T-cell (primary cell): Measurements from ENCODE around the gene GCN1. TPM values are rescaled to one million over a fixed set of nuclear protein-coding genes. Genes with fewer than 3 reads are reported as not detected.

Source experiments
- ATAC-seq, 4 experiments: fragments of 200-7000 bp in 3 of 4; fragments of 150-1000 bp in 1 of 4; cut with Tn5 transposase; replicated peaks in 1 of 4; 1 replicate in 3 of 4; 2 replicates in 1 of 4; pipeline ENCODE4 v1.10.0; 2021; ENCODE audit warnings: moderate library complexity in 3 of 4, mild to moderate bottlenecking in 2 of 4, moderate number of reproducible peaks in 1 of 4
- CTCF ChIA-PET, 2 donors: fragments of 300-600 bp; sonication (Branson Sonifier 250); formaldehyde crosslinking; loops; one replicate each; lab custom pipeline; 2022; ENCODE audit warnings: antibody characterized with exemption in 2 of 2; lab: Charles Lee
- POLR2A ChIA-PET, 2 donors: fragments of 300-600 bp; sonication (Branson Sonifier 250); formaldehyde crosslinking; loops; one replicate each; lab custom pipeline; 2022; ENCODE audit warnings: antibody characterized with exemption in 2 of 2; lab: Charles Lee
- DNase-seq, 35 experiments: peaks; one replicate each; pipeline versions ENCODE4 v3.0.0 to v3.0.0-alpha.2; 2013 to 2023
- H3K27ac ChIP-seq: one replicate; pipeline ENCODE4 v1.5.1; 2013; ENCODE audit warnings: low read length
- H3K27me3 ChIP-seq, 2 experiments: replicated peaks in 1 of 2; 1 replicate in 1 of 2; 2 replicates in 1 of 2; pipeline versions ENCODE4 v1.6.1 to v1.7.0; 2013; ENCODE audit warnings: low read length in 1 of 2, mixed read lengths in 1 of 2; ENCODE audit not compliant: control insufficient read depth in 2 of 2, insufficient read depth in 2 of 2; ENCODE audit errors: extremely low read depth in 1 of 2
- H3K36me3 ChIP-seq, 2 donors: 1 replicate in 1 of 2; 2 replicates in 1 of 2; pipeline versions ENCODE4 v1.6.1 to v1.7.0; 2013; ENCODE audit warnings: low read length in 1 of 2; ENCODE audit not compliant: control insufficient read depth in 2 of 2, insufficient read depth in 1 of 2; ENCODE audit errors: extremely low read depth in 1 of 2
- H3K4me1 ChIP-seq, 2 experiments: 1 replicate in 1 of 2; 2 replicates in 1 of 2; pipeline versions ENCODE4 v1.6.1 to v1.7.0; 2013; ENCODE audit warnings: low read length in 2 of 2, mixed read lengths in 1 of 2; ENCODE audit not compliant: insufficient read depth in 2 of 2, control insufficient read depth in 1 of 2; ENCODE audit errors: extremely low read depth in 1 of 2
- H3K4me3 ChIP-seq, 2 donors: 1 replicate in 1 of 2; 2 replicates in 1 of 2; pipeline versions ENCODE4 v1.5.1 to v1.7.0; 2013; ENCODE audit warnings: mild to moderate bottlenecking in 2 of 2, low read length in 1 of 2, moderate library complexity in 1 of 2; ENCODE audit not compliant: control insufficient read depth in 1 of 2; ENCODE audit errors: extremely low read depth in 1 of 2
- H3K9me3 ChIP-seq: 2 replicates; pipeline ENCODE4 v1.7.0; 2013
- H3K27ac Mint-ChIP-seq, 2 donors: one replicate each; pipeline ENCODE4 v1.8.0; 2020 to 2021; ENCODE audit warnings: mild to moderate bottlenecking in 2 of 2, mixed read lengths in 2 of 2
- H3K27me3 Mint-ChIP-seq, 2 donors: one replicate each; pipeline ENCODE4 v1.8.0; 2021 to 2022; ENCODE audit warnings: mixed read lengths in 2 of 2
- H3K36me3 Mint-ChIP-seq: one replicate; pipeline ENCODE4 v1.8.0; 2021; ENCODE audit warnings: mixed read lengths
- H3K4me1 Mint-ChIP-seq, 3 donors: one replicate each; pipeline ENCODE4 v1.8.0; 2020 to 2022; ENCODE audit warnings: mixed read lengths in 3 of 3, mild to moderate bottlenecking in 1 of 3
- H3K4me3 Mint-ChIP-seq, 3 donors: one replicate each; pipeline ENCODE4 v1.8.0; 2020 to 2022; ENCODE audit warnings: mild to moderate bottlenecking in 3 of 3, mixed read lengths in 3 of 3, moderate library complexity in 3 of 3
- H3K9me3 Mint-ChIP-seq, 3 donors: one replicate each; pipeline ENCODE4 v1.8.0; 2020 to 2022; ENCODE audit warnings: mixed read lengths in 3 of 3
- WGBS: methylation state at CpG from one replicate; pipeline ENCODE4 v1.1.5; 2013; ENCODE audit warnings: missing lambda C conversion rate; ENCODE audit not compliant: insufficient coverage; 5-methylcytosine and 5-hydroxymethylcytosine counted together
- total RNA-seq, 35 experiments: library from RNA in 6 of 35; stranded (reverse) in 6 of 35; fragments of 120-200 nt in 1 of 35; gene quantifications; one replicate each; pipeline versions ENCODE4 v1.2.1 to v1.2.4 and lab custom pipeline; 2013 to 2026

Gene GCN1
- total RNA-seq, 5 donors from 2014 or later (not counting 1 experiment from before 2014, with no cell fraction given): 139 to 171 (median 161) TPM

GRCh38 chr12:120077260-120077659 is 117.3 kb downstream of the GCN1 start:
- 94% methylated on average over 5 of the region's 6 CpGs for WGBS
- Mint-ChIP-seq H3K4me1 (peaks cover 33 to 44% (median 36%) of the 10 kb centered on the region in 3 donors), H3K9me3 (no peaks in the 10 kb centered on the region), H3K27ac (peak overlapping the region; percentile 27 to 55), H3K27me3 (no peaks in the 10 kb centered on the region), H3K36me3 (peaks cover 69% of the 10 kb centered on the region), H3K4me3 (no peak overlapping the region)
- ChIA-PET POLR2A (no interaction called here), CTCF (interaction anchor here in 1 of 2 donors (0.6 kb wide), 1 partner anchor 36 kb away, joined by 3 read pairs; no protein-coding TSS in a partner anchor)
- H3K9me3 ChIP-seq: no peaks in the 10 kb centered on the region
- H3K36me3 ChIP-seq: peaks cover 6 to 29% of the 10 kb centered on the region in 2 donors
- DNase-seq: no peak
- H3K27ac ChIP-seq: no peak overlapping the region
- H3K4me1 ChIP-seq: peaks cover 11 to 38% of the 10 kb centered on the region in 2 experiments
- H3K4me3 ChIP-seq: no peak overlapping the region
- ATAC-seq: no peak
- H3K27me3 ChIP-seq: no peaks in the 10 kb centered on the region

Other genes starting within 250 kb of the GCN1 start
- 100 to 1,000 TPM; 134 to 176 (median 158) TPM for gene BICDL1, start 205.5 kb downstream of the GCN1 start, total RNA-seq
- 10 to 100 TPM; 34.0 to 76.5 (median 60.6) TPM for gene RAB35, start 78.0 kb downstream of the GCN1 start, total RNA-seq
- 1,000 to 10,000 TPM; 1,782 to 2,711 (median 2,416) TPM for gene RPLP0, start 6.4 kb upstream of the GCN1 start, total RNA-seq
- gene PXN, start 71.0 kb upstream of the GCN1 start, total RNA-seq: 100 to 1,000 TPM; 128 to 202 (median 137) TPM
- over 10,000 TPM; 10,465 to 16,097 (median 12,527) TPM for gene RNU4-2, start 97.2 kb upstream of the GCN1 start, total RNA-seq
- 1,000 to 10,000 TPM; 1,482 to 2,823 (median 1,909) TPM for gene RNU4-1, start 98.5 kb upstream of the GCN1 start, total RNA-seq
- 1 to 10 TPM in 4 of 5 donors, under 1 TPM in 1; 0.73 to 5.7 (median 4.1) TPM for gene SIRT4, start 107.6 kb upstream of the GCN1 start, total RNA-seq
- 1 to 10 TPM in 3 of 5 donors, not detected in 2; 1.6 to 2.9 (median 1.8) TPM for gene PLA2G1B, start 133.1 kb upstream of the GCN1 start, total RNA-seq
- under 1 TPM in 1 of 5 donors, not detected in 4; 0.15 TPM for gene MSI1, start 174.4 kb upstream of the GCN1 start, total RNA-seq
- 100 to 1,000 TPM; 128 to 171 (median 163) TPM for gene COX6A1, start 243.4 kb upstream of the GCN1 start, total RNA-seq